Activated CD4-positive, CD25-positive, alpha-beta regulatory T cell treated with anti-CD3 and anti-CD28 coated beads, Interleukin-2, amount 50 U/mL, for 72 hours (primary cell): ENCODE measurements around the gene ACYP2.
"Not testable (repeated sequence)": the region's sequence is repeated elsewhere in the genome, so short reads cannot be mapped to it uniquely, and the experiment has no call there.

Source experiments
- DNase-seq: peaks from one replicate; pipeline ENCODE4 v3.0.0; 2021

ACYP2 gene

GRCh38 chr2:54233832-54234649 lies 118.6 kb downstream of the ACYP2 start:
- no peak for DNase-seq

- no peak for DNase-seq
These were observed 122.0 kb downstream of the ACYP2 start for GRCh38 chr2:54237428-54237827.

- DNase-seq, result no peak
These were observed 124.0 kb downstream of the ACYP2 start for GRCh38 chr2:54239427-54239826.

GRCh38 chr2:54240515-54241469 lies 125.4 kb downstream of the ACYP2 start:
- DNase-seq, result no peak

- DNase-seq, result no peak
These were observed 131.7 kb downstream of the ACYP2 start for GRCh38 chr2:54247115-54247514.

- no peak for DNase-seq
These were observed 134.2 kb downstream of the ACYP2 start for GRCh38 chr2:54249629-54250028.

- DNase-seq, result no peak
These were observed 138.8 kb downstream of the ACYP2 start for GRCh38 chr2:54254180-54254579.

GRCh38 chr2:54255230-54256090 lies 140.0 kb downstream of the ACYP2 start:
- no peak for DNase-seq

GRCh38 chr2:54256091-54256694 lies 140.8 kb downstream of the ACYP2 start, which contains the start of gene TSPYL6:
TSPYL6 (minus strand) TSS chr2:54256229; CDS start chr2:54256151, 78 bp downstream.
- no peak for DNase-seq

- no peak for DNase-seq
These were observed 142.8 kb downstream of the ACYP2 start for GRCh38 chr2:54258166-54258565.

- DNase-seq, result no peak
These were observed 144.2 kb downstream of the ACYP2 start for GRCh38 chr2:54259413-54260240.

GRCh38 chr2:54260241-54260595 lies 144.8 kb downstream of the ACYP2 start:
- no peak for DNase-seq

- no peak for DNase-seq
These were observed 146.1 kb downstream of the ACYP2 start for GRCh38 chr2:54261537-54261936.

GRCh38 chr2:54262015-54262765 lies 146.8 kb downstream of the ACYP2 start:
- no peak for DNase-seq

- DNase-seq, result not testable (repeated sequence)
These were observed 149.7 kb downstream of the ACYP2 start for GRCh38 chr2:54265081-54265480.

- no peak for DNase-seq
These were observed 152.2 kb downstream of the ACYP2 start for GRCh38 chr2:54267577-54267976.

GRCh38 chr2:54271189-54271588 lies 155.8 kb downstream of the ACYP2 start:
- no peak for DNase-seq

- DNase-seq, result no peak
These were observed 156.6 kb downstream of the ACYP2 start for GRCh38 chr2:54271843-54272627.

GRCh38 chr2:54274781-54275242 lies 159.4 kb downstream of the ACYP2 start:
- DNase-seq, result no peak

GRCh38 chr2:54275541-54275940 lies 160.1 kb downstream of the ACYP2 start:
- DNase-seq, result no peak
